Spleen (tissue), 7 donors: ENCODE results near the gene C9orf72.

ENCODE experiments used
- POLR2A ChIP-seq, 3 donors: fragments of 450-650 bp; IDR thresholded peaks; one replicate each; pipeline ENCODE4 v1.5.1; 2017; ENCODE audit warnings: antibody characterized with exemption in 3 of 3, mild to moderate bottlenecking in 1 of 3
- POLR2AphosphoS5 ChIP-seq, 3 donors: sonication (generic); formaldehyde crosslinking; IDR thresholded peaks; one replicate each; pipeline ENCODE4 v1.5.1; 2017; ENCODE audit warnings: antibody characterized with exemption in 3 of 3
- TF ChIP-seq, protein P1 (sequence below), 11 experiments: fragments of 200-600 bp in 7 of 11; fragments of 450-650 bp in 4 of 11; sonication (generic) in 4 of 11; IDR thresholded peaks in 8 of 11; conservative IDR thresholded peaks in 3 of 11; 1 replicate in 7 of 11; 2 replicates in 4 of 11; pipeline versions ENCODE4 v1.4.0 to v1.8.0; 2016 to 2021; ENCODE audit warnings: antibody characterized with exemption in 11 of 11, inconsistent platforms in 4 of 11, mild to moderate bottlenecking in 1 of 11
- donor health status: DM: no; HTN: no; CAD: no; lungs with moderate emphysema.
- donor health status: DM: no; HTN: no; CAD: no.
- donor health status: DM: no; HTN: no; CAD: no.

DNA sequence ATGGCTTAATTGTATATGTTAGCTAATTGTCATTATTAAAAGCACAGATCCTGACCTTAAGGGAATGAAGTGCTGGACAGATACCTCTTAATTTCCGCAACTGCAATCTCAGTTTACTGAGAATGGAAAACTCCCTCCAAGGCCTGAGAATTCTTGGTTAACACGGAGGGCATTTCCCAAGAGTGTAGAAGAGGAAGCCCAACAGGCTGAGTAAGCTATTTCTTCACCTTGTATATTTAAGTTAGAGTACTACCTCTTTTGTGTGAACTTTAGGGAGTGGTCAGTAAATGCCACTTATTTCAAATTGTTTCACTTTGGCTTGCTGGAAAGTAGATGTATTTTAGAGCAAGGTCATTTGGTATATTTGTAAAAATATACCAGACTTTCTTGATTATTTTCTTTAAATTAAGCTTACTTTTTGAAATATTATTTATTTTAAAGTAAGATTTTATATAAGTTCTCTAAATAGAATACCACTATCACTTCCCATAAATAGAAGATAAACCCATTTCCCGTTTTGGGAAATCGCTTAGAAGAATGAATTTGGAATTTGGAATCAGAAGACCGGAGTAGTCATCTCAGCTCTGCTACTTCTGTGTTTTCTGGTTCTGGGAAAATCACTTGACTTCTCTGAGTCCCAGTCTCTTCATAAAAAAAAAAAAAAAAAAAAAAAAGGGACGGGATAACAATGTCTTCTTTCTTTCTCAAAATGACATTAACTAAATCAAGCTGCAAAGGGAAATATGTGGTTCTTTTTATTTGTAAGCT lies 26.0 kb upstream of the C9orf72 start:
- TF ChIP-seq, protein P1, sequence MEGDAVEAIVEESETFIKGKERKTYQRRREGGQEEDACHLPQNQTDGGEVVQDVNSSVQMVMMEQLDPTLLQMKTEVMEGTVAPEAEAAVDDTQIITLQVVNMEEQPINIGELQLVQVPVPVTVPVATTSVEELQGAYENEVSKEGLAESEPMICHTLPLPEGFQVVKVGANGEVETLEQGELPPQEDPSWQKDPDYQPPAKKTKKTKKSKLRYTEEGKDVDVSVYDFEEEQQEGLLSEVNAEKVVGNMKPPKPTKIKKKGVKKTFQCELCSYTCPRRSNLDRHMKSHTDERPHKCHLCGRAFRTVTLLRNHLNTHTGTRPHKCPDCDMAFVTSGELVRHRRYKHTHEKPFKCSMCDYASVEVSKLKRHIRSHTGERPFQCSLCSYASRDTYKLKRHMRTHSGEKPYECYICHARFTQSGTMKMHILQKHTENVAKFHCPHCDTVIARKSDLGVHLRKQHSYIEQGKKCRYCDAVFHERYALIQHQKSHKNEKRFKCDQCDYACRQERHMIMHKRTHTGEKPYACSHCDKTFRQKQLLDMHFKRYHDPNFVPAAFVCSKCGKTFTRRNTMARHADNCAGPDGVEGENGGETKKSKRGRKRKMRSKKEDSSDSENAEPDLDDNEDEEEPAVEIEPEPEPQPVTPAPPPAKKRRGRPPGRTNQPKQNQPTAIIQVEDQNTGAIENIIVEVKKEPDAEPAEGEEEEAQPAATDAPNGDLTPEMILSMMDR (IDR thresholded peaks at IDR 0.05 in 8 of 11, conservative IDR thresholded peaks at IDR 0.05 in 3 of 11), result no peak
- TF ChIP-seq POLR2A (IDR thresholded peaks at IDR 0.05) (no peak), POLR2AphosphoS5 (IDR thresholded peaks at IDR 0.05) (no peak)
